ENCODE measurements around the gene ADCY2.

ADCY2 gene

DNA sequence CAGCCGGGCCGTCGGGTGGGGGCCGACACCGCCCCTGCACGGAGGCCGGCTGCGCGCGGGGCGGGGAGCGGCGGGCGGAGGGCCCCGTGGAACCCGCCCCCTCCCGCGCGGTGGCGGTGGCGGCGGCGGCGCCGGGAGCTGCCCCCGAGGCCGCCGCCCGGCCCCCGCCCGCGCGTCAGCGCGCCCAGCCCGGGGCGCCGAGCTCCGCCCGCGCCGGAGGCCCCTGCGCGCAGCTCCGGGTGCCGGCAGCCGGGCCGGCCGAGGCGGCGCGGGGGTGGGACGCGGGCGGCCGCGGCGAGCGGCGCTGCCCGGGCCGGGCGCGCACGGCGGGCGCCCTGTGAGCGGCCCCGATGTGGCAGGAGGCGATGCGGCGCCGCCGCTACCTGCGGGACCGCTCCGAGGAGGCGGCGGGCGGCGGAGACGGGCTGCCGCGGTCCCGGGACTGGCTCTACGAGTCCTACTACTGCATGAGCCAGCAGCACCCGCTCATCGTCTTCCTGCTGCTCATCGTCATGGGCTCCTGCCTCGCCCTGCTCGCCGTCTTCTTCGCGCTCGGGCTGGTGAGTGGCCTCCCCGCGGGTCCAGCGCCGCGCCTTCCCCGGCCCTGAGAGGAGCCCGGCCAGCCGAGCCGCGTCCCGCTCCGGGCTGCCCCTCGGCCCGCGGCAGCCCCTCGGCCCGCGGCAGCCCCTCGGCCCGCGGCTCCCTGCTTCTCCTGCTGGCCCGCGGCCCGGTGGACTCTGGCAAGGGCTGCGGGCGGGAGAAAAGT, at the start of gene ADCY2:
ADCY2 (plus strand) TSS at position 192 of the 766 bp plus-strand sequence; CDS start at position 351, 159 bp downstream.
- DNase-seq (ENCODE audit: low read depth): peak; percentile 4
- H3K4me3 ChIP-seq (ENCODE audit: low read length): peak within 1 kb of the TSS; percentile 22; the same call in 1 of the 2 replicates
- TF ChIP-seq, protein P1, sequence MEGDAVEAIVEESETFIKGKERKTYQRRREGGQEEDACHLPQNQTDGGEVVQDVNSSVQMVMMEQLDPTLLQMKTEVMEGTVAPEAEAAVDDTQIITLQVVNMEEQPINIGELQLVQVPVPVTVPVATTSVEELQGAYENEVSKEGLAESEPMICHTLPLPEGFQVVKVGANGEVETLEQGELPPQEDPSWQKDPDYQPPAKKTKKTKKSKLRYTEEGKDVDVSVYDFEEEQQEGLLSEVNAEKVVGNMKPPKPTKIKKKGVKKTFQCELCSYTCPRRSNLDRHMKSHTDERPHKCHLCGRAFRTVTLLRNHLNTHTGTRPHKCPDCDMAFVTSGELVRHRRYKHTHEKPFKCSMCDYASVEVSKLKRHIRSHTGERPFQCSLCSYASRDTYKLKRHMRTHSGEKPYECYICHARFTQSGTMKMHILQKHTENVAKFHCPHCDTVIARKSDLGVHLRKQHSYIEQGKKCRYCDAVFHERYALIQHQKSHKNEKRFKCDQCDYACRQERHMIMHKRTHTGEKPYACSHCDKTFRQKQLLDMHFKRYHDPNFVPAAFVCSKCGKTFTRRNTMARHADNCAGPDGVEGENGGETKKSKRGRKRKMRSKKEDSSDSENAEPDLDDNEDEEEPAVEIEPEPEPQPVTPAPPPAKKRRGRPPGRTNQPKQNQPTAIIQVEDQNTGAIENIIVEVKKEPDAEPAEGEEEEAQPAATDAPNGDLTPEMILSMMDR (conservative IDR thresholded peaks at IDR 0.05; ENCODE audit: low read length): no peak

DNA sequence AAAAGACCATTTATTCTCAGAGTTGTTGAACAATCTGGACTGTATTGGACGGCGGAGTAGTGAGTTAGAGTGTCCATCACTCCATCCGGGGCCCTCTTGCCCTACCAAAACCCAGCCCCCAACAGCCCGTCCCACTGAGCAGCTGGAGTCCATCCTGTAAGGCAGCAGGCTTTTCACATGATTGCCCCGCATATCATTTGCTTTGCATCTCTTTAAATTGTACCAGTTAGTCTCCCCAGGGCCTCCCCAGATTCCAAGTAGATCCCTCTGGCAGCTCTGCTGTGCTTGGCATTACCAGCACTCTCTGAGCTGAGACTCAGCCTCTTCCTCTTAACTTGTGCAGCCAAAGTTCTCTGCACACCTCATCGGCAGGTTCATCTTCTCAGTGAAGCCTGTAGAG, 48.6 kb upstream of the ADCY2 start:
- no peak for DNase-seq (ENCODE audit: low read depth)
- TF ChIP-seq, protein P1 (conservative IDR thresholded peaks at IDR 0.05; ENCODE audit: low read length): no peak
- no peak overlapping the region for H3K4me3 ChIP-seq (ENCODE audit: low read length)

DNA sequence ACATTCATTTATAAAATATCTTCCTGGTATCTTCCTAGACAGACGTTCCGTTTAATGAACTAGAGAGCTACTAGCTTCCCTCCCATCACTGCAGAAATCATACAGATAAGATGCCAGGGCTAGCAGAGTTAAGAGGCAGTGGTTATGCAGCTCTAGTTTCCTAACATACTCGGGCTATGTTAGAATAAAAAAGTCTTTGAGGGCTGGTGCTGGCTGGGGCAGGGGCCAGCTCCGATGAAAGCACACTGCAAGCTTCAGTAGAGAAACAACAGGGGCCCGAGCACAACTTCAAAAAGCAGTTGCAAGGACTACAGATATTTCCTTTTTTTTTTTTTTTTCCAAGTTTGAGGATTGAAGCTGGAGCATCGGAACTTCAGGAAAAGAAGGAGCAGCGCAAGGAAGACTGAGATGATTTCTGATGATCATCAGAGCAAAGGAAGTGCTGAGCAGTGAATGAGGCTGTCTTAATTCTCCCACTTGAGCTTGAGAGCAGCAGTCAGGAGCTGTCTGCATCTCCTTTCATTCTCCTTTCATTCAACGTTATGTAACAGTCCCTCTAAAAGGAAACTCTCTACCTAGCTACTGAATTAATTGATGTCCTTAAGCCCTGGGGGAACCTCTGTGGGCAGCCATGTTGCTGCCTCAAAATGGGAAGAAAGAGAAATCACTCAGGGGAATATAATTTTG, 47.6 kb upstream of the ADCY2 start:
- TF ChIP-seq, protein P1 (conservative IDR thresholded peaks at IDR 0.05; ENCODE audit: low read length): no peak
- DNase-seq (ENCODE audit: low read depth): no peak
- no peak overlapping the region for H3K4me3 ChIP-seq (ENCODE audit: low read length)

DNA sequence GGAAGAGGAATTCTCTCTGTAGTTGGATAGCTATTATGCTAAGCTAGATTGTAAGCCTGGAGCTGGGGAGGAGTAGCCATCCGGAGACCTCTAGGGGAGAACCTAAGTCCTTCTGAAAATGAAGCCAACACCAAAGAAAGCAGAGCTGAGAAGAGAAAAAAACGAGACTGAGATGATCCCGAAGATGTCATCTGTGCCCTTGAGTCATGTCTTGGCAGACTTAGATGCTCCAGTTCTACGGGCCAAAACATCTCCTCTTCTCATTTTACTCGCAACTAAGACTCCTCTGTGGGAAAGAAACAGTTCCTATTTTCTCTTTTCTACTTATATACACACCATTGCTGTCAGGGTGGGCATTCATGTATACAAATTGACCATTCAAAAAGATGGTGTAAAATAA, 34.3 kb upstream of the ADCY2 start:
- no peak overlapping the region for H3K4me3 ChIP-seq (ENCODE audit: low read length)
- TF ChIP-seq, protein P1 (conservative IDR thresholded peaks at IDR 0.05; ENCODE audit: low read length): no peak
- DNase-seq (ENCODE audit: low read depth): no peak

DNA sequence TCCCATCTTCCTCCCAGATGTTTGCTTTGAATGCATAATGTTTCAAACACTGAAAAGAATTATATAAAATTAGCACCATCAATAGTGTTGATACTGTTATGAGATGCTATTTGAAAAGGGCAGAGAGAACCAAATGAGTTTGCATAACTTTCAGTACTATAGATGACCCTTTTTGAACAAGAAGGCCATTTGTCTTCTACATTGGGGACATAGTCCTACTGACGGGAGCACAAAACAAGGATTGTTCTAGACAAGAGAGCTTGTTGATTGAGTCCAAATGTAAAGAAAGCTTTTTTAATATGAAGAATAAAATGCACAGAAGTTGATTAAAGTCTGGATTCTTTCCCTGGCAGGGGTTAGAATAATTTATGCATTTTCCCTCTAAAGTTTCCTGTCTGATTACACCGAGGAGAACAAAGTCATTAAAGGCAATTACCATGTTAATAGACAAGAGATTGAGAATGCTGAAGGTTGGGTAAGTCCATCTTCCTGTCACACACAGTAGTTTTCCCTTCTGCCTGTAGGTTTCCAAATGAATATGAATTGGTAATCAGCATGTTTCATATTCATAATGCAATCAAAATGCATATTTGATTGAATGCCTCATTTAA, 32.8 kb upstream of the ADCY2 start:
- DNase-seq (ENCODE audit: low read depth): no peak
- TF ChIP-seq, protein P1 (conservative IDR thresholded peaks at IDR 0.05; ENCODE audit: low read length): no peak

DNA sequence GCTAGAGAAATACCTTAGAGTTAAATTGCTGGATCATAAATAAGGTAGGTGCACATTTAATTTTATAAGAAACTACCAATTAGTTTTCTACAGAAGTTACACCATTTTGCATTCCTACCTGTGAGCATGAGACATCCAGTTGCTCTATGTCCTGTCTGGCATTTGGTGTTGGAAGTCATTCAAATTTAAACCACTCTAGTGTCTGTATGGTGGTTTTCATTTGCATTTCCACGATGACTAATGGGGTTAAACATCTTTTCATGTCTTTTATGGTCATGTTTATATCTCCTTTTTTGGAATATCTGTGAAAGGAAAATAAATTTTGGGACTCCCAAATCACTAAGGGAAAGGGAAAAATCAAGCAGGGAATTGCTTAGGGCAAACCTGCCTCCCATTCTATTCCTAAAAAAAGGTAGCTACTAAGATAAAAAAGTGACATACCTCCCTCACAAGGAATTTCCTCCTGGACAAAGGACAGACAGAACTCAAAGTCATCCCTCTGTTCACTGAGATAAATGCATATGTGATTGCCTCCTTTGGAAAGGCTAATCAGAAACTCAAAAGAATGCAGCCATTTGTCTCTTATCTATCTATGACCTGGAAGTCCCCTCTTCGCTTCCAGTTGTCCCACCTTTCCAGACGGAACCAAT, 31.6 kb upstream of the ADCY2 start:
- no peak overlapping the region for H3K4me3 ChIP-seq (ENCODE audit: low read length)
- no peak for DNase-seq (ENCODE audit: low read depth)
- TF ChIP-seq, protein P1 (conservative IDR thresholded peaks at IDR 0.05; ENCODE audit: low read length): no peak

More for the DNA sequence above, 32.8 kb upstream of the ADCY2 start:
- H3K4me3 ChIP-seq (ENCODE audit: low read length): no peak overlapping the region
